Subcutaneous abdominal adipose tissue (tissue), 5 donors: ENCODE measurements around the gene AXIN2.

Experiments used
- H3K27ac ChIP-seq: one replicate; pipeline ENCODE4 v1.7.0; 2013; ENCODE audit warnings: low read depth, mild to moderate bottlenecking, inconsistent platforms, low read length, moderate library complexity
- H3K27me3 ChIP-seq, 5 donors: one replicate each; pipeline ENCODE4 v1.7.0; 2013; ENCODE audit warnings: low read length in 5 of 5, inconsistent platforms in 1 of 5; ENCODE audit not compliant: control insufficient read depth in 5 of 5, insufficient read depth in 4 of 5
- H3K36me3 ChIP-seq, 5 donors: one replicate each; pipeline ENCODE4 v1.7.0; 2013; ENCODE audit warnings: low read length in 5 of 5; ENCODE audit not compliant: control insufficient read depth in 5 of 5, insufficient read depth in 5 of 5
- H3K4me1 ChIP-seq, 5 donors: one replicate each; pipeline ENCODE4 v1.7.0; 2013; ENCODE audit warnings: low read length in 5 of 5, mild to moderate bottlenecking in 3 of 5, moderate library complexity in 1 of 5; ENCODE audit not compliant: control insufficient read depth in 5 of 5, insufficient read depth in 5 of 5
- H3K4me3 ChIP-seq, 5 donors: one replicate each; pipeline ENCODE4 v1.7.0; 2013; ENCODE audit warnings: low read length in 5 of 5, low read depth in 1 of 5
- H3K9ac ChIP-seq, 5 donors: one replicate each; pipeline ENCODE4 v1.7.0; 2013; ENCODE audit warnings: low read length in 5 of 5, mild to moderate bottlenecking in 4 of 5, moderate library complexity in 3 of 5
- H3K9me3 ChIP-seq, 5 donors: one replicate each; pipeline ENCODE4 v1.7.0; 2013; ENCODE audit warnings: low read length in 5 of 5; ENCODE audit not compliant: control insufficient read depth in 5 of 5
- donor health status: healthy.
- donor health status: healthy.
- donor health status: healthy.
- donor health status: healthy.
- donor health status: healthy.

Gene AXIN2

DNA sequence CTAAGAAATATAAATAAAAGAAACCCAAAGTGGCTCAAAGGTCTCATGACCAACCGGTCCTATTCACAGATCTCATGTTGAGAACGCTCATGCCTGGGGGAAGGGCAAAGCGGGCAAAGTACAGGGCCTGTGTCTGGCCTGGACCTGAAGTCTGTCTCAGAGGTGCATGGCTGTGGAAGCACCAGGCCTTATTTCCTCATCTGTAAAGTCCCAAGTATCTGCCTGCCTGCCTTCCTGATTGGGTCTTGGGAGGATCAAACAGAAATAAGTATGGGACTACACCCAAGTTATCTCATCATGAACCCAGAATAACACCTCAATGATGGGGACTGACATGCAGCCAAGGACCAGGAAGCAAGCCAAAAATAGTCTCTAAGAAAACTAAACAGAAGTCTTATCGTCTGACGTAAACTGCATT, 14.2 kb downstream of the AXIN2 start:
- Histone ChIP-seq H3K4me1 (peaks cover 2 to 42% (median 34%) of the 10 kb centered on the region in 5 donors), H3K27ac (peak overlapping the region; percentile 72)

GRCh38 chr17:65546579-65546978, 14.9 kb downstream of the AXIN2 start:
- Histone ChIP-seq H3K36me3 (peaks cover 7 to 23% (median 20%) of the 10 kb centered on the region in 5 donors), H3K27me3 (no peaks in the 10 kb centered on the region), H3K27ac (peak overlapping the region; percentile 72), H3K4me3 (no peak overlapping the region), H3K9ac (no peak overlapping the region), H3K9me3 (no peaks in the 10 kb centered on the region), H3K4me1 (peaks cover 2 to 35% (median 27%) of the 10 kb centered on the region in 5 donors)

More for the DNA sequence above, 14.2 kb downstream of the AXIN2 start:
- no peaks in the 10 kb centered on the region for H3K9me3 ChIP-seq
- H3K27me3 ChIP-seq, result no peaks in the 10 kb centered on the region
- peaks cover 7 to 22% (median 20%) of the 10 kb centered on the region in 5 donors for H3K36me3 ChIP-seq
- no peak overlapping the region for H3K4me3 ChIP-seq
- H3K9ac ChIP-seq, result no peak overlapping the region

- no peak overlapping the region for H3K9ac ChIP-seq
- no peak overlapping the region for H3K4me3 ChIP-seq
- peaks cover 7 to 28% (median 22%) of the 10 kb centered on the region in 5 donors for H3K36me3 ChIP-seq
- H3K27ac ChIP-seq, result no peak overlapping the region
- H3K27me3 ChIP-seq, result no peaks in the 10 kb centered on the region
- peaks cover 0 to 29% (median 20%) of the 10 kb centered on the region in 5 donors for H3K4me1 ChIP-seq
- no peaks in the 10 kb centered on the region for H3K9me3 ChIP-seq
These were observed 15.5 kb downstream of the AXIN2 start for GRCh38 chr17:65545705-65546523.

DNA sequence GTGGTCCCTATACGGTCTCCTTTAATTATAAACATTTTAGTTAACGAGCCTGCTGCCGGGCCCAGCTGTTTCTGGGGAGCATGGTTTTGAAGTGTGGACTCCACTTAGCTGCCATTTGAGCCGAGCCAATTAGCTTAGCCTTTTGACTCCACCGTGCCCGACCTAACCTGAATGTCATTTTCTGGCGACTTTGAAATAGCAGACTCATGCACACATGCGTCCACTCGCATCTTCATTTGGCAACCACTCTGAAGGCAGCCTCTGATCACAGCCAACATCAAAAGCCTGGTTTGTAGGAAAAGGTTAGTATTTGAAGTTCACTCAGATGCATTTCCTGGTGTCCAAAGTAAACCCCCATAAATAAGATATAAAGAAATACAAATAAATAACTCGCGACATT, 16.8 kb downstream of the AXIN2 start:
- Histone ChIP-seq H3K9me3 (no peaks in the 10 kb centered on the region), H3K4me1 (peaks cover 0 to 21% (median 16%) of the 10 kb centered on the region in 5 donors), H3K4me3 (no peak overlapping the region), H3K27me3 (no peaks in the 10 kb centered on the region), H3K36me3 (peaks cover 14 to 36% (median 27%) of the 10 kb centered on the region in 5 donors), H3K9ac (no peak overlapping the region), H3K27ac (no peak overlapping the region)

- no peak overlapping the region for H3K9ac ChIP-seq
- peaks cover 12 to 29% (median 23%) of the 10 kb centered on the region in 5 donors for H3K36me3 ChIP-seq
- H3K27ac ChIP-seq, result no peak overlapping the region
- no peaks in the 10 kb centered on the region for H3K27me3 ChIP-seq
- H3K9me3 ChIP-seq, result no peaks in the 10 kb centered on the region
- no peak overlapping the region for H3K4me3 ChIP-seq
- peaks cover 0 to 26% (median 24%) of the 10 kb centered on the region in 5 donors for H3K4me1 ChIP-seq
These were observed 18.8 kb downstream of the AXIN2 start for GRCh38 chr17:65542610-65543009.

GRCh38 chr17:65542067-65542466, 19.4 kb downstream of the AXIN2 start:
- H3K9me3 ChIP-seq, result no peaks in the 10 kb centered on the region
- H3K27ac ChIP-seq, result no peak overlapping the region
- no peak overlapping the region for H3K9ac ChIP-seq
- peaks cover 0 to 22% (median 18%) of the 10 kb centered on the region in 5 donors for H3K4me1 ChIP-seq
- no peak overlapping the region for H3K4me3 ChIP-seq
- H3K27me3 ChIP-seq, result no peaks in the 10 kb centered on the region
- H3K36me3 ChIP-seq, result peaks cover 9 to 34% (median 28%) of the 10 kb centered on the region in 5 donors

- Histone ChIP-seq H3K27ac (no peak overlapping the region), H3K9me3 (no peaks in the 10 kb centered on the region), H3K9ac (no peak overlapping the region), H3K4me3 (no peak overlapping the region), H3K36me3 (peaks cover 9 to 40% (median 35%) of the 10 kb centered on the region in 5 donors), H3K4me1 (peaks cover 0 to 16% (median 12%) of the 10 kb centered on the region in 5 donors), H3K27me3 (no peaks in the 10 kb centered on the region)
These were observed 20.0 kb downstream of the AXIN2 start for GRCh38 chr17:65541453-65541852.

- Histone ChIP-seq H3K9me3 (no peaks in the 10 kb centered on the region), H3K36me3 (peaks cover 16 to 57% (median 51%) of the 10 kb centered on the region in 5 donors), H3K4me1 (peaks cover 0 to 11% (median 8%) of the 10 kb centered on the region in 5 donors), H3K4me3 (no peak overlapping the region), H3K27ac (no peak overlapping the region), H3K27me3 (no peaks in the 10 kb centered on the region), H3K9ac (no peak overlapping the region)
These were observed 21.7 kb downstream of the AXIN2 start for GRCh38 chr17:65539630-65540266.

DNA sequence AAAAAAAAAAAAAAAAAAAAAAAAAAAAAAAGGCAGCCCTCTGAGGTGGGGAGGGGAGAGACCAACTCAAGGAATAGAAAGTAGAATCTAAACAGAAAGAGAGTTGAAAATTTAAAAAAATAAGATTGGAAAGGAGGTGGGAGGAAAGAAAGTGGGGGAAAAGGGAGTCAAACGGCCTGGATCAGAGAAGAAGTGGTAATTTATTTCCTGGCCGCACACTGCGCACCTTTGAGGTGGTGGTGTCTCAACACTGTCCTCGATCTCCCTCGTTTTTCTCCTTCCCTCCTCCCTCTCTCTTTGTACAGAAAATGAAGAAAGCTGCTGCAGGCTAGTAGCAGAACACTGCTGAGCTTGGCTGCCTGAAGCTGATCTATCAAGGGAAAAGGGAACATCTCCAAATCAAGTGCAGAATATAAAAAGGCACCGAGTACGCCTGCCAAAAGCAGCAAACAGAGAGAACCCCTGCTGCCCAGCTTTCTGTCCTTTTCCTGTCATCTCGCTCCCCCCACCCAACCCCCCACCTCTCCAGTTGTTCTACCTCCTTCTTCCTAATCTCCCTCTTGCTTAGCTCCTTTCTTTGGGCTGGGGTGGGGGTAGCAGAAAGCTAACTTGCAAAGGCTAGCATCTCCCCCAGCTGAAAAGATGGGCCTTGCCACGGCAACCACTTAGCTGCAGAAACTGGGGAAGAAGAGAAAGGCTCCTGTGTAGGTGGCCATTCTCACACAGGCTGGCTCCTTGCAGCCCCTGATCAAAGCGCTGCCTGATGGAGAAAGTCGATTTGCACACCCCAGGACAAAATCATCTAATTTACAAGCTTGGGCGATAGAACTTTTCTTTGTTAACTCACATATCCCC, 22.5 kb downstream of the AXIN2 start:
- no peak overlapping the region for H3K27ac ChIP-seq
- no peak overlapping the region for H3K9ac ChIP-seq
- H3K4me3 ChIP-seq, result no peak overlapping the region
- H3K27me3 ChIP-seq, result no peaks in the 10 kb centered on the region
- H3K9me3 ChIP-seq, result no peaks in the 10 kb centered on the region
- H3K4me1 ChIP-seq, result peaks cover 0 to 11% (median 9%) of the 10 kb centered on the region in 5 donors
- peaks cover 16 to 62% (median 58%) of the 10 kb centered on the region in 5 donors for H3K36me3 ChIP-seq
